Trophoblast cell (in vitro differentiated cells and primary cell): ENCODE results near the gene MCM5.

ENCODE experiments used
- DNase-seq, 2 donors: peaks; one replicate each; pipeline ENCODE4 v3.0.0-alpha.2; 2016
- H2AFZ ChIP-seq: 2 replicates; pipeline ENCODE4 v1.6.1; 2013; ENCODE audit warnings: low read length, moderate library complexity, mild to moderate bottlenecking; ENCODE audit not compliant: insufficient read depth, poor library complexity
- H2AK5ac ChIP-seq: 2 replicates; pipeline ENCODE4 v1.6.1; 2013; ENCODE audit warnings: mild to moderate bottlenecking, low read length
- H2BK120ac ChIP-seq: 2 replicates; pipeline ENCODE4 v1.6.1; 2013; ENCODE audit warnings: low read length, mild to moderate bottlenecking, moderate library complexity; ENCODE audit not compliant: insufficient read depth, poor library complexity
- H2BK12ac ChIP-seq: 2 replicates; pipeline ENCODE4 v1.6.1; 2013; ENCODE audit warnings: mild to moderate bottlenecking, low read length, moderate library complexity
- H2BK5ac ChIP-seq: 2 replicates; pipeline ENCODE4 v1.6.1; 2013; ENCODE audit warnings: low read length, low read depth, moderate library complexity, mild to moderate bottlenecking; ENCODE audit not compliant: poor library complexity
- H3K14ac ChIP-seq: 2 replicates; pipeline ENCODE4 v1.6.1; 2013; ENCODE audit warnings: mild to moderate bottlenecking, low read length
- H3K18ac ChIP-seq: 2 replicates; pipeline ENCODE4 v1.6.1; 2013; ENCODE audit warnings: mild to moderate bottlenecking, low read length
- H3K23ac ChIP-seq: 2 replicates; pipeline ENCODE4 v1.6.1; 2013; ENCODE audit warnings: low read length
- H3K27ac ChIP-seq: 2 replicates; pipeline ENCODE4 v1.5.1; 2013; ENCODE audit warnings: low read depth, mild to moderate bottlenecking, inconsistent platforms, low read length, moderate library complexity
- H3K27me3 ChIP-seq: 2 replicates; pipeline ENCODE4 v1.6.1; 2013; ENCODE audit warnings: inconsistent platforms, mild to moderate bottlenecking, low read length, moderate library complexity; ENCODE audit not compliant: insufficient read depth
- H3K36me3 ChIP-seq, 2 experiments: 1 replicate in 1 of 2; 2 replicates in 1 of 2; pipeline ENCODE4 v1.6.1; 2013; ENCODE audit warnings: low read length in 2 of 2, mild to moderate bottlenecking in 2 of 2, moderate library complexity in 1 of 2; ENCODE audit not compliant: insufficient read depth in 2 of 2, control insufficient read depth in 1 of 2
- H3K4ac ChIP-seq: 2 replicates; pipeline ENCODE4 v1.6.1; 2013; ENCODE audit warnings: low read depth, mild to moderate bottlenecking, low read length, moderate library complexity
- H3K4me1 ChIP-seq, 2 experiments: 1 replicate in 1 of 2; 2 replicates in 1 of 2; pipeline ENCODE4 v1.6.1; 2013; ENCODE audit warnings: low read length in 2 of 2, mild to moderate bottlenecking in 2 of 2, moderate library complexity in 1 of 2; ENCODE audit not compliant: insufficient read depth in 2 of 2, control insufficient read depth in 1 of 2
- H3K4me2 ChIP-seq: 2 replicates; pipeline ENCODE4 v1.6.1; 2013; ENCODE audit warnings: inconsistent platforms, mild to moderate bottlenecking, low read length, moderate library complexity
- H3K4me3 ChIP-seq: 2 replicates; pipeline ENCODE4 v1.5.1; 2013; ENCODE audit warnings: mild to moderate bottlenecking, low read depth, low read length, inconsistent platforms
- H3K79me1 ChIP-seq: one replicate; pipeline ENCODE4 v1.6.1; 2013; ENCODE audit warnings: low read length
- H3K79me2 ChIP-seq: 2 replicates; pipeline ENCODE4 v1.6.1; 2013; ENCODE audit warnings: low read length, mild to moderate bottlenecking; ENCODE audit not compliant: control insufficient read depth, insufficient read depth, poor library complexity
- H3K9ac ChIP-seq: 2 replicates; pipeline ENCODE4 v1.6.1; 2013; ENCODE audit warnings: mild to moderate bottlenecking, low read length
- H3K9me3 ChIP-seq: 2 replicates; pipeline ENCODE4 v1.6.1; 2013; ENCODE audit warnings: low read depth, mild to moderate bottlenecking, control low read depth, inconsistent platforms, low read length; ENCODE audit not compliant: insufficient read depth
- H4K12ac ChIP-seq: 2 replicates; pipeline ENCODE4 v1.6.1; 2013; ENCODE audit warnings: low read depth, mild to moderate bottlenecking, low read length, moderate library complexity
- H4K8ac ChIP-seq: 2 replicates; pipeline ENCODE4 v1.6.1; 2013; ENCODE audit warnings: low read depth, mild to moderate bottlenecking, low read length, moderate library complexity
- H4K91ac ChIP-seq: one replicate; pipeline ENCODE4 v1.6.1; 2013; ENCODE audit warnings: low read depth, mild to moderate bottlenecking, low read length, moderate library complexity
- WGBS: extraction: QIAGEN DNeasy Blood & Tissue Kit; methylation state at CpG from one replicate; pipeline ENCODE4 v1.1.7; 2013; ENCODE audit warnings: missing lambda C conversion rate; ENCODE audit not compliant: insufficient read length, insufficient coverage; ENCODE audit errors: extremely low coverage; 5-methylcytosine and 5-hydroxymethylcytosine counted together

MCM5 gene

GRCh38 chr22:35368386-35368785, 31.6 kb upstream of the MCM5 start:
- Histone ChIP-seq H3K79me1 (peaks cover 7% of the 10 kb centered on the region), H3K4me2 (no peak overlapping the region), H3K4me1 (peaks cover 3 to 8% of the 10 kb centered on the region in 2 experiments), H2BK5ac (no peak overlapping the region), H3K79me2 (peaks cover 4% of the 10 kb centered on the region), H2AK5ac (no peak overlapping the region), H3K14ac (no peak overlapping the region), H2BK12ac (no peak overlapping the region), H3K9me3 (peaks cover 2% of the 10 kb centered on the region), H2AFZ (no peak overlapping the region), H2BK120ac (no peak overlapping the region), H3K23ac (no peak overlapping the region), H3K4me3 (no peak overlapping the region), H3K18ac (no peak overlapping the region), H4K91ac (no peak overlapping the region), H3K36me3 (no peaks in the 10 kb centered on the region), H3K27me3 (no peaks in the 10 kb centered on the region), H3K9ac (no peak overlapping the region), H3K4ac (no peak overlapping the region), H4K12ac (no peak overlapping the region), H4K8ac (no peak overlapping the region), H3K27ac (no peak overlapping the region)
- no peak for DNase-seq
- no CpG with 5 or more reads among the region's 6 CpGs for WGBS

- no peak for DNase-seq
- H3K79me2 ChIP-seq, result peaks cover 4% of the 10 kb centered on the region
- no peak overlapping the region for H3K9ac ChIP-seq
- peaks cover 3 to 8% of the 10 kb centered on the region in 2 experiments for H3K4me1 ChIP-seq
- H3K4me2 ChIP-seq, result no peak overlapping the region
- no peak overlapping the region for H3K4ac ChIP-seq
- H2BK120ac ChIP-seq, result peak overlapping the region; percentile 54
- H2AK5ac ChIP-seq, result peak overlapping the region; percentile 47
- no peak overlapping the region for H3K23ac ChIP-seq
- no peak overlapping the region for H3K18ac ChIP-seq
- H4K91ac ChIP-seq, result no peak overlapping the region
- peaks cover 2% of the 10 kb centered on the region for H3K9me3 ChIP-seq
- peak overlapping the region; percentile 32 for H2BK5ac ChIP-seq
- no peak overlapping the region for H3K4me3 ChIP-seq
- no peaks in the 10 kb centered on the region for H3K27me3 ChIP-seq
- no peak overlapping the region for H2BK12ac ChIP-seq
- H3K79me1 ChIP-seq, result peaks cover 7% of the 10 kb centered on the region
- no peak overlapping the region for H3K27ac ChIP-seq
- no peaks in the 10 kb centered on the region for H3K36me3 ChIP-seq
- no peak overlapping the region for H3K14ac ChIP-seq
- H4K12ac ChIP-seq, result no peak overlapping the region
- no peak overlapping the region for H4K8ac ChIP-seq
- WGBS, result no CpG with 5 or more reads among the region's 2 CpGs
- no peak overlapping the region for H2AFZ ChIP-seq
Measured at GRCh38 chr22:35369996-35370395, 29.9 kb upstream of the MCM5 start.

- Histone ChIP-seq H3K79me2 (peaks cover 6% of the 10 kb centered on the region), H3K14ac (no peak overlapping the region), H2BK120ac (no peak overlapping the region), H3K36me3 (no peaks in the 10 kb centered on the region), H3K4me2 (no peak overlapping the region), H2AK5ac (no peak overlapping the region), H4K91ac (peak overlapping the region; percentile 49), H3K9ac (no peak overlapping the region), H3K4me1 (peaks cover 16 to 24% of the 10 kb centered on the region in 2 experiments), H4K12ac (no peak overlapping the region), H3K18ac (no peak overlapping the region), H3K9me3 (peaks cover 2% of the 10 kb centered on the region), H2AFZ (no peak overlapping the region), H3K4ac (no peak overlapping the region), H3K27me3 (no peaks in the 10 kb centered on the region), H3K4me3 (no peak overlapping the region), H3K27ac (no peak overlapping the region), H2BK5ac (no peak overlapping the region), H3K23ac (no peak overlapping the region), H4K8ac (no peak overlapping the region), H3K79me1 (peaks cover 29% of the 10 kb centered on the region), H2BK12ac (no peak overlapping the region)
- DNase-seq, result no peak
- WGBS, result no CpG with 5 or more reads among the region's 6 CpGs
Measured at GRCh38 chr22:35373781-35374180, 26.2 kb upstream of the MCM5 start.

- Histone ChIP-seq H4K91ac (no peak overlapping the region), H4K12ac (no peak overlapping the region), H3K23ac (no peak overlapping the region), H3K27me3 (no peaks in the 10 kb centered on the region), H4K8ac (no peak overlapping the region), H3K14ac (no peak overlapping the region), H3K4me2 (no peak overlapping the region), H3K36me3 (no peaks in the 10 kb centered on the region), H2BK120ac (no peak overlapping the region), H3K27ac (no peak overlapping the region), H3K9ac (no peak overlapping the region), H2AFZ (no peak overlapping the region), H3K4me3 (no peak overlapping the region), H3K4me1 (peaks cover 21 to 28% of the 10 kb centered on the region in 2 experiments), H3K79me1 (peaks cover 37% of the 10 kb centered on the region), H3K4ac (no peak overlapping the region), H2BK5ac (no peak overlapping the region), H2AK5ac (no peak overlapping the region), H3K18ac (no peak overlapping the region), H2BK12ac (peak overlapping the region; percentile 39), H3K79me2 (peaks cover 6% of the 10 kb centered on the region), H3K9me3 (peaks cover 2% of the 10 kb centered on the region)
- no CpG with 5 or more reads among the region's 3 CpGs for WGBS
- no peak for DNase-seq
Measured at GRCh38 chr22:35375031-35375430, 24.9 kb upstream of the MCM5 start.
